ENCODE measurements around the gene STX1B.

Gene STX1B

DNA sequence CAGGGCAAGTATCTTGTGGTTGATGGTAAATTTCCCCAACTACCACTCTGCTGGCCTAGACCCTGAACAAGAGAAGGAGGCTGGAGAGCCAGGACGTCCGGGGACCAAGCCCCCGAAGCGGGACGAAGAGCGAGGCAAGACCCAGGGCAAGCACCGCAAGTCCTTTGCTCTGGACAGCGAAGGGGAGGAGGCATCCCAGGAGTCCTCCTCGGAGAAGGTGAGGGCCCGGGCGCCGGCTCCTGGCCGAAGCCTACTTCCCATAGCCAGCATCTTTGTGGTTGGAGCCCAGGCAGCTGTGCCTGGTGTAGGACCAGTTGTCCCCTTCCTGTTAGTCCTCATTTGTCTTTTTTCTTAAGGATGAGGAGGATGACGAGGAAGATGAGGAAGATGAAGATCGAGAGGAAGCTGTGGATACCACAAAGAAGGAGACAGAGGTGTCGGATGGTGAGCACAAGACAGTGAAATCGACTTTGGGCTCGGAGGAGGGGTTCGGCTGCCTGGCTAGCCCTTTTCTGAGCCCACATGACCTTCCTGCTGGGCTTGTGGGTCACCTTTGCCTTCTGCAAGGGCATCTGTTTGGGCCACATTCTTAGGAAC is 41.1 kb downstream of the STX1B start:
- DNase-seq (ENCODE audit: low read depth) = no peak
- H3K4me3 ChIP-seq (ENCODE audit: low read depth, low read length) = no peak overlapping the region
- TF ChIP-seq CTCF (IDR thresholded peaks at IDR 0.05; ENCODE audit: control insufficient read depth, extremely low read depth, insufficient read depth) = no peak

DNA sequence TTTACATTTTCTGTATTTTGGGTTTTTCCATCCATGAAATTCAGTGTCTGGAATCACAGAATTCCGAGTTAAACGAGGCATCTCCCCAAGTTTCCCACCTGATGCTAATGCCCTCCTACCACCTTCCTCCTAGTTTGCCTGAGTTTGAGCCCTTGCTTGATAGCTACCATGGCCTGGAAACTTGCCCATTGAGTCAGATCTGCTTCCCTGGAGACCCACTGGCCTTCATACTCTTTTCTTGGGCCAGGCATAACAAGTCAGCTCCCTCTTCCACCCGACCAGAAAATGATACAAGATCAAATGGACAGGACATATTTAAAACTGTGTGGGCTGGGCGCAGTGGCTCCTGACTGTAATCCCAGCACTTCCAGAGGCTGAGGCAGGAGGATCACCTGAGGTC is 42.6 kb downstream of the STX1B start:
- no peak for DNase-seq (ENCODE audit: low read depth)

GRCh38 chr16:30966033-30966619 is 44.3 kb downstream of the STX1B start:
- TF ChIP-seq CTCF (IDR thresholded peaks at IDR 0.05; ENCODE audit: control insufficient read depth, extremely low read depth, insufficient read depth) = no peak
- no peak for DNase-seq (ENCODE audit: low read depth)
- no peak overlapping the region for H3K4me3 ChIP-seq (ENCODE audit: low read depth, low read length)

More for the DNA sequence above, 42.6 kb downstream of the STX1B start:
- no peak for TF ChIP-seq CTCF (IDR thresholded peaks at IDR 0.05; ENCODE audit: control insufficient read depth, extremely low read depth, insufficient read depth)
- no peak overlapping the region for H3K4me3 ChIP-seq (ENCODE audit: low read depth, low read length)

DNA sequence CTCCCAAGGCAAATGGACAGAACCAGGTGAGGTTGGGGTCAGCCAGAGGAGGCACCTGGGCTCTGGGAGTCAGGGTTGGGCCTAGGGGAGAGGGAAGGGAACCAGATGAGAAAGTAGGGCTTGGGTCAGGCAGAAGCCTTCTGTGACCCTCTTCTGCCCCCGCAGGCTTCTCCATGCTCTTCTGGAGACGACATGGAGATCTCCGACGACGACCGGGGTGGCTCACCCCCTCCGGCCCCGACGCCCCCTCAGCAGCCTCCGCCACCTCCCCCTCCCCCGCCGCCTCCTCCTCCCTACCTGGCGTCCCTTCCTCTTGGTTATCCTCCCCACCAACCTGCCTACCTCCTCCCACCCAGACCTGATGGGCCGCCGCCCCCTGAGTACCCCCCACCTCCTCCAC is 45.0 kb downstream of the STX1B start:
- TF ChIP-seq CTCF (IDR thresholded peaks at IDR 0.05; ENCODE audit: control insufficient read depth, extremely low read depth, insufficient read depth) = no peak
- H3K4me3 ChIP-seq (ENCODE audit: low read depth, low read length) = no peak overlapping the region
- no peak for DNase-seq (ENCODE audit: low read depth)

GRCh38 chr16:30964574-30965226 is 45.7 kb downstream of the STX1B start:
- TF ChIP-seq CTCF (IDR thresholded peaks at IDR 0.05; ENCODE audit: control insufficient read depth, extremely low read depth, insufficient read depth) = no peak
- H3K4me3 ChIP-seq (ENCODE audit: low read depth, low read length) = no peak overlapping the region
- no peak for DNase-seq (ENCODE audit: low read depth)

GRCh38 chr16:30963925-30964511 is 46.4 kb downstream of the STX1B start:
- no peak overlapping the region for H3K4me3 ChIP-seq (ENCODE audit: low read depth, low read length)
- no peak for TF ChIP-seq CTCF (IDR thresholded peaks at IDR 0.05; ENCODE audit: control insufficient read depth, extremely low read depth, insufficient read depth)
- no peak for DNase-seq (ENCODE audit: low read depth)

All from LNCaP clone FGC (cell line).